CD4-positive, alpha-beta T cell (primary cell): ENCODE results near the gene FMNL2. TPM values are rescaled to one million over a fixed set of nuclear protein-coding genes. Genes with fewer than 3 reads are reported as not detected.

ENCODE experiments used
- ATAC-seq: fragments of 200-7000 bp; cut with Tn5 transposase; one replicate; pipeline ENCODE4 v1.10.0; 2022; ENCODE audit warnings: mild to moderate bottlenecking; ENCODE audit not compliant: poor library complexity
- CTCF ChIA-PET: fragments of 350-600 bp; sonication (Branson Sonifier 250); formaldehyde crosslinking; loops from one replicate; lab custom pipeline; 2021; ENCODE audit warnings: antibody characterized with exemption, inconsistent platforms; lab: Charles Lee
- POLR2A ChIA-PET: fragments of 350-600 bp; sonication (Branson Sonifier 250); formaldehyde crosslinking; loops from one replicate; lab custom pipeline; 2021; ENCODE audit warnings: antibody characterized with exemption, inconsistent platforms; lab: Charles Lee
- DNase-seq, 14 experiments: peaks; one replicate each; pipeline ENCODE4 v3.0.0-alpha.2; 2013 to 2020; ENCODE audit warnings: mixed read lengths in 2 of 14
- H3K27ac ChIP-seq, 2 donors: one replicate each; pipeline versions ENCODE4 v1.5.1 to v1.7.0; 2013; ENCODE audit warnings: low read length in 2 of 2, low read depth in 1 of 2, mild to moderate bottlenecking in 1 of 2
- H3K27me3 ChIP-seq, 2 experiments: 1 replicate in 1 of 2; 2 replicates in 1 of 2; pipeline versions ENCODE4 v1.6.1 to v1.7.0; 2013; ENCODE audit warnings: low read length in 2 of 2, control low read depth in 1 of 2, mild to moderate bottlenecking in 1 of 2, moderate library complexity in 1 of 2; ENCODE audit not compliant: insufficient read depth in 2 of 2, control insufficient read depth in 1 of 2
- H3K36me3 ChIP-seq: one replicate; pipeline ENCODE4 v1.6.1; 2013; ENCODE audit warnings: low read length, control low read depth; ENCODE audit not compliant: insufficient read depth
- H3K4me1 ChIP-seq: one replicate; pipeline ENCODE4 v1.6.1; 2013; ENCODE audit warnings: low read length, control low read depth; ENCODE audit not compliant: insufficient read depth
- H3K4me3 ChIP-seq: one replicate; pipeline ENCODE4 v1.5.1; 2013; ENCODE audit warnings: mild to moderate bottlenecking, low read length, moderate library complexity
- H3K9me3 ChIP-seq, 2 experiments: 1 replicate in 1 of 2; 2 replicates in 1 of 2; pipeline versions ENCODE4 v1.6.1 to v1.7.0; 2013; ENCODE audit warnings: low read length in 2 of 2, mild to moderate bottlenecking in 2 of 2, control low read depth in 1 of 2, moderate library complexity in 1 of 2; ENCODE audit not compliant: control insufficient read depth in 1 of 2, insufficient read depth in 1 of 2
- H3K27ac Mint-ChIP-seq: one replicate; pipeline ENCODE4 v1.8.0; 2020; ENCODE audit warnings: mixed read lengths
- H3K27me3 Mint-ChIP-seq: one replicate; pipeline ENCODE4 v1.8.0; 2021; ENCODE audit warnings: mixed read lengths
- H3K36me3 Mint-ChIP-seq: one replicate; pipeline ENCODE4 v1.8.0; 2021; ENCODE audit warnings: low read depth, mixed read lengths
- H3K4me1 Mint-ChIP-seq: one replicate; pipeline ENCODE4 v1.8.0; 2021; ENCODE audit warnings: low read depth, mixed read lengths
- H3K4me3 Mint-ChIP-seq: one replicate; pipeline ENCODE4 v1.8.0; 2020; ENCODE audit warnings: mild to moderate bottlenecking, mixed read lengths
- H3K9me3 Mint-ChIP-seq: one replicate; pipeline ENCODE4 v1.8.0; 2020; ENCODE audit warnings: mixed read lengths
- intact Hi-C, 2 experiments: fragments of 100-400 bp; cut with DNase I in 1 of 2; cut with micrococcal nuclease in 1 of 2; formaldehyde crosslinking; loops; one replicate each; pipeline versions ENCODE4 v1.15.1 to v1.9.0; 2023 to 2025; cut with DNase I, micrococcal nuclease
- total RNA-seq, 174 experiments: library from RNA in 2 of 174; stranded (reverse) in 2 of 174; gene quantifications; one replicate each; pipeline ENCODE4 v1.2.3 and lab custom pipeline; 2021 to 2026
- TF ChIP-seq, protein P1 (sequence below): fragments of 200-600 bp; IDR thresholded peaks from one replicate; pipeline ENCODE4 v1.8.0; 2022; ENCODE audit warnings: antibody characterized with exemption, mild to moderate bottlenecking

The FMNL2 gene
- total RNA-seq, 2 experiments from 2014 or later: 0.30 to 0.31 TPM

GRCh38 chr2:152600697-152601096, 265.7 kb downstream of the FMNL2 start:
- POLR2A ChIA-PET: no interaction called here
- H3K27me3 ChIP-seq: no peaks in the 10 kb centered on the region
- CTCF ChIA-PET: no interaction called here
- Mint-ChIP-seq H3K27me3 (no peaks in the 10 kb centered on the region), H3K4me1 (no peaks in the 10 kb centered on the region), H3K36me3 (no peaks in the 10 kb centered on the region), H3K4me3 (no peak overlapping the region), H3K27ac (no peak overlapping the region), H3K9me3 (no peaks in the 10 kb centered on the region)
- ATAC-seq (no peak), DNase-seq (no peak)
- H3K27ac ChIP-seq: no peak overlapping the region
- H3K36me3 ChIP-seq: no peaks in the 10 kb centered on the region
- no peaks in the 10 kb centered on the region for H3K9me3 ChIP-seq
- H3K4me1 ChIP-seq: no peaks in the 10 kb centered on the region
- no peak overlapping the region for H3K4me3 ChIP-seq
- intact Hi-C loops: no loop called here
- TF ChIP-seq, protein P1, sequence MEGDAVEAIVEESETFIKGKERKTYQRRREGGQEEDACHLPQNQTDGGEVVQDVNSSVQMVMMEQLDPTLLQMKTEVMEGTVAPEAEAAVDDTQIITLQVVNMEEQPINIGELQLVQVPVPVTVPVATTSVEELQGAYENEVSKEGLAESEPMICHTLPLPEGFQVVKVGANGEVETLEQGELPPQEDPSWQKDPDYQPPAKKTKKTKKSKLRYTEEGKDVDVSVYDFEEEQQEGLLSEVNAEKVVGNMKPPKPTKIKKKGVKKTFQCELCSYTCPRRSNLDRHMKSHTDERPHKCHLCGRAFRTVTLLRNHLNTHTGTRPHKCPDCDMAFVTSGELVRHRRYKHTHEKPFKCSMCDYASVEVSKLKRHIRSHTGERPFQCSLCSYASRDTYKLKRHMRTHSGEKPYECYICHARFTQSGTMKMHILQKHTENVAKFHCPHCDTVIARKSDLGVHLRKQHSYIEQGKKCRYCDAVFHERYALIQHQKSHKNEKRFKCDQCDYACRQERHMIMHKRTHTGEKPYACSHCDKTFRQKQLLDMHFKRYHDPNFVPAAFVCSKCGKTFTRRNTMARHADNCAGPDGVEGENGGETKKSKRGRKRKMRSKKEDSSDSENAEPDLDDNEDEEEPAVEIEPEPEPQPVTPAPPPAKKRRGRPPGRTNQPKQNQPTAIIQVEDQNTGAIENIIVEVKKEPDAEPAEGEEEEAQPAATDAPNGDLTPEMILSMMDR: no peak

- intact Hi-C loops: no loop called here
- no peak for ATAC-seq
- Mint-ChIP-seq H3K4me1 (no peaks in the 10 kb centered on the region), H3K9me3 (no peaks in the 10 kb centered on the region), H3K36me3 (no peaks in the 10 kb centered on the region), H3K27ac (no peak overlapping the region), H3K4me3 (no peak overlapping the region), H3K27me3 (no peaks in the 10 kb centered on the region)
- DNase-seq: no peak
- H3K4me3 ChIP-seq: no peak overlapping the region
- no peak overlapping the region for H3K27ac ChIP-seq
- CTCF ChIA-PET: no interaction called here
- TF ChIP-seq, protein P1: no peak
- no peaks in the 10 kb centered on the region for H3K4me1 ChIP-seq
- H3K36me3 ChIP-seq: no peaks in the 10 kb centered on the region
- POLR2A ChIA-PET: no interaction called here
- no peaks in the 10 kb centered on the region for H3K27me3 ChIP-seq
- no peaks in the 10 kb centered on the region for H3K9me3 ChIP-seq
These were observed 267.8 kb downstream of the FMNL2 start for GRCh38 chr2:152602750-152603149.

DNA sequence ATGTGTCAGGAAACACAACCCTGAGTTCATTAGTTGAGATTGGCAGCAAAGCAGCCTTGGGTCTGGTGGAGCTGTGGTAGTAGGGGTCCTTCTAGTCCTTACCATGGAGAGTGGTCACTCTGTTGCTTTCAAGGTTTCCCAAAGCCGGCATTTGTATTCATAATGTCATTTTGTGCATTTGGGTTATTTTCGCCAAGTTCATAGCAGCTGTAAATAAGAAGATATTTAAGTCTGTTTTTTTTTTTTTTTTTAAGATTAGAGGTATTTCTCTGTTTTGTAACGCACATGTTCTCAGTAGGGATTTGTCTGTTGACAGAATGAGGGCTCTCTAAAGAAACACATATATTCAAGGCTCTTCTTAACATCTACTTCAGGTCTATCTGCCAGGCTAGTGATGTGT, 268.2 kb downstream of the FMNL2 start:
- Mint-ChIP-seq H3K36me3 (no peaks in the 10 kb centered on the region), H3K4me1 (no peaks in the 10 kb centered on the region)
- CTCF ChIA-PET: no interaction called here

More for the DNA sequence above, 268.2 kb downstream of the FMNL2 start:
- Mint-ChIP-seq H3K9me3 (no peaks in the 10 kb centered on the region), H3K27ac (no peak overlapping the region), H3K4me3 (no peak overlapping the region), H3K27me3 (no peaks in the 10 kb centered on the region)
- H3K4me1 ChIP-seq: no peaks in the 10 kb centered on the region
- TF ChIP-seq, protein P1: no peak
- H3K4me3 ChIP-seq: no peak overlapping the region
- ATAC-seq: no peak
- no peak for DNase-seq
- intact Hi-C loops: no loop called here
- POLR2A ChIA-PET: no interaction called here
- H3K27ac ChIP-seq: no peak overlapping the region
- no peaks in the 10 kb centered on the region for H3K9me3 ChIP-seq
- no peaks in the 10 kb centered on the region for H3K27me3 ChIP-seq
- no peaks in the 10 kb centered on the region for H3K36me3 ChIP-seq
